SK-N-SH (cell line): Measurements from ENCODE around the gene TRIM7.

Experiments used
- CTCF ChIP-seq: fragments of 200-600 bp; sonication (generic); IDR thresholded peaks from 2 replicates; pipeline ENCODE4 v1.6.1; 2017; ENCODE audit warnings: antibody characterized with exemption, mild to moderate bottlenecking, moderate library complexity
- EP300 ChIP-seq, 2 experiments: IDR thresholded peaks; 2 replicates each; pipeline versions ENCODE4 v1.4.0 to v1.6.1; 2012; ENCODE audit warnings: borderline replicate concordance in 1 of 2, low read depth in 1 of 2, low read length in 1 of 2
- EZH2phosphoT487 ChIP-seq: fragments of 200-600 bp; sonication (generic); IDR thresholded peaks from 2 replicates; pipeline ENCODE4 v1.6.1; 2017; ENCODE audit warnings: low read depth, mixed run types, mild to moderate bottlenecking, antibody characterized with exemption, moderate library complexity, borderline replicate concordance
- MAX ChIP-seq: IDR thresholded peaks from 2 replicates; pipeline ENCODE4 v1.4.0; 2012; ENCODE audit warnings: low read depth
- MXI1 ChIP-seq: IDR thresholded peaks from 2 replicates; pipeline ENCODE4 v1.6.1; 2012; ENCODE audit warnings: mild to moderate bottlenecking, low read depth, low read length, improper control_type of control experiment
- NFIC ChIP-seq: IDR thresholded peaks from 2 replicates; pipeline ENCODE4 v1.4.0; 2012; ENCODE audit warnings: borderline replicate concordance
- POLR2AphosphoS5 ChIP-seq: IDR thresholded peaks from 2 replicates; pipeline ENCODE4 v1.6.1; 2012; ENCODE audit warnings: low read depth, low read length
- REST ChIP-seq: IDR thresholded peaks from 2 replicates; pipeline ENCODE4 v1.6.1; 2012; ENCODE audit warnings: mild to moderate bottlenecking, low read depth, low read length, moderate library complexity
- RFX5 ChIP-seq: IDR thresholded peaks from 2 replicates; pipeline ENCODE4 v1.6.1; 2012; ENCODE audit warnings: mild to moderate bottlenecking, improper control_type of control experiment, low read length
- SIN3A ChIP-seq: IDR thresholded peaks from 2 replicates; pipeline ENCODE4 v1.6.1; 2012; ENCODE audit warnings: low read depth, mild to moderate bottlenecking, low read length, moderate library complexity, borderline replicate concordance
- TCF12 ChIP-seq: IDR thresholded peaks from 2 replicates; pipeline ENCODE4 v1.4.0; 2012
- USF1 ChIP-seq: IDR thresholded peaks from 2 replicates; pipeline ENCODE4 v1.4.0; 2012; ENCODE audit warnings: low read depth, borderline replicate concordance
- USF2 ChIP-seq: fragments of 150-350 bp; IDR thresholded peaks from 2 replicates; pipeline ENCODE4 v1.6.1; 2017; ENCODE audit warnings: antibody characterized with exemption, low read length, low read depth, borderline replicate concordance
- YY1 ChIP-seq: IDR thresholded peaks from 2 replicates; pipeline ENCODE4 v1.4.0; 2012; ENCODE audit warnings: low read depth, mild to moderate bottlenecking

- TF ChIP-seq CTCF (no peak), POLR2AphosphoS5 (no peak), USF2 (no peak), REST (no peak), USF1 (no peak), EZH2phosphoT487 (no peak), EP300 (IDR thresholded peaks at IDR 0.05; ENCODE audit: borderline replicate concordance in 1 of 2, low read depth in 1 of 2, low read length in 1 of 2) (no peak), NFIC (no peak), RFX5 (no peak), SIN3A (no peak), MAX (no peak), MXI1 (no peak), YY1 (no peak), TCF12 (no peak)
These were observed 4.9 kb downstream of the TRIM7 start for GRCh38 chr5:181199881-181200638.
